Measurements from ENCODE around the gene BAZ1B. TPM values are rescaled to one million over a fixed set of nuclear protein-coding genes. Genes with fewer than 3 reads are reported as not detected.
A peak's percentile ranks its signal among the peaks of the same experiment; 100 is the strongest.

The BAZ1B gene
- total RNA-seq, 4 donors from 2014 or later, result 18.8 to 40.4 (median 27.4) TPM

DNA sequence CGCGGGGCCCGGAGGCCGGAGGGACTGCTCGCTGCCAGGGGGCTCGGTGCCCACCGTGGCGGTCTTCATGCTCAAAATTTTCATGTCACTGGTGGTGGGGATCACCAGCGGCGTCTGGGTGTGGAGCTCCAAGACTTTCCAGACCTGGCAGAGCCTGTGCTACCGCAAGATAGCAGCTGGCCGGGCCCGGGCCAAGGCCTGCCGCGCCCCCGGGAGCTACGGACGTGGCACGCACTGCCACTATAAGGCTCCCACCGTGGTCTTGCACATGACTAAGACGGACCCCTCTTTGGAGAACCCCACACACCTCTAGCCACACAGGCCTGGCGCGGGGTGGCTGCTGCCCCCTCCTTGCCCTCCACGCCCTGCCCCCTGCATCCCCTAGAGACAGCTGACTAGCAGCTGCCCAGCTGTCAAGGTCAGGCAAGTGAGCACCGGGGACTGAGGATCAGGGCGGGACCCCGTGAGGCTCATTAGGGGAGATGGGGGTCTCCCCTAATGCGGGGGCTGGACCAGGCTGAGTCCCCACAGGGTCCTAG is 86.6 kb downstream of the BAZ1B start:
- no peak overlapping the region for H3K27ac ChIP-seq

DNA sequence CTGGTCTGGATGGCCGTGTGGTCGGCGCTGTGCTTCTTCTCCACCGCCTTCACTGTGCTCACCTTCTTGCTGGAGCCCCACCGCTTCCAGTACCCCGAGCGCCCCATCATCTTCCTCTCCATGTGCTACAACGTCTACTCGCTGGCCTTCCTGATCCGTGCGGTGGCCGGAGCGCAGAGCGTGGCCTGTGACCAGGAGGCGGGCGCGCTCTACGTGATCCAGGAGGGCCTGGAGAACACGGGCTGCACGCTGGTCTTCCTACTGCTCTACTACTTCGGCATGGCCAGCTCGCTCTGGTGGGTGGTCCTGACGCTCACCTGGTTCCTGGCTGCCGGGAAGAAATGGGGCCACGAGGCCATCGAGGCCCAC is 87.4 kb downstream of the BAZ1B start:
- peaks cover 0 to 47% (median 0%) of the 10 kb centered on the region in 4 donors for H3K27me3 ChIP-seq
- H3K4me3 ChIP-seq, result no peak overlapping the region
- H3K27ac ChIP-seq, result no peak overlapping the region
- peaks cover 0 to 6% (median 0%) of the 10 kb centered on the region in 3 donors for H3K9me3 ChIP-seq
- H3K36me3 ChIP-seq, result peaks cover 0 to 10% (median 0%) of the 10 kb centered on the region in 3 donors
- no peak for TF ChIP-seq POLR2A (IDR thresholded peaks at IDR 0.05)
- TF ChIP-seq, protein P1, sequence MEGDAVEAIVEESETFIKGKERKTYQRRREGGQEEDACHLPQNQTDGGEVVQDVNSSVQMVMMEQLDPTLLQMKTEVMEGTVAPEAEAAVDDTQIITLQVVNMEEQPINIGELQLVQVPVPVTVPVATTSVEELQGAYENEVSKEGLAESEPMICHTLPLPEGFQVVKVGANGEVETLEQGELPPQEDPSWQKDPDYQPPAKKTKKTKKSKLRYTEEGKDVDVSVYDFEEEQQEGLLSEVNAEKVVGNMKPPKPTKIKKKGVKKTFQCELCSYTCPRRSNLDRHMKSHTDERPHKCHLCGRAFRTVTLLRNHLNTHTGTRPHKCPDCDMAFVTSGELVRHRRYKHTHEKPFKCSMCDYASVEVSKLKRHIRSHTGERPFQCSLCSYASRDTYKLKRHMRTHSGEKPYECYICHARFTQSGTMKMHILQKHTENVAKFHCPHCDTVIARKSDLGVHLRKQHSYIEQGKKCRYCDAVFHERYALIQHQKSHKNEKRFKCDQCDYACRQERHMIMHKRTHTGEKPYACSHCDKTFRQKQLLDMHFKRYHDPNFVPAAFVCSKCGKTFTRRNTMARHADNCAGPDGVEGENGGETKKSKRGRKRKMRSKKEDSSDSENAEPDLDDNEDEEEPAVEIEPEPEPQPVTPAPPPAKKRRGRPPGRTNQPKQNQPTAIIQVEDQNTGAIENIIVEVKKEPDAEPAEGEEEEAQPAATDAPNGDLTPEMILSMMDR (IDR thresholded peaks at IDR 0.05), result no peak
- peaks cover 0 to 28% (median 0%) of the 10 kb centered on the region in 3 donors for H3K4me1 ChIP-seq
- 75 to 98% methylated on average over 4 to 13 of the region's 26 CpGs for WGBS, 2 donors
- intact Hi-C loops (cut with DNase I), result loop anchor here (10.0 kb wide), 1 partner anchor 110 kb away; the partner anchor contains the start of genes FKBP6 and TRIM50
- DNase-seq, result no peak

More for the DNA sequence above, 86.6 kb downstream of the BAZ1B start:
- DNase-seq, result no peak
- H3K9me3 ChIP-seq, result peaks cover 0 to 6% (median 0%) of the 10 kb centered on the region in 3 donors
- H3K4me1 ChIP-seq, result peaks cover 0 to 28% (median 0%) of the 10 kb centered on the region in 3 donors
- intact Hi-C loops (cut with DNase I), result loop anchor here (10.0 kb wide), 1 partner anchor 111 kb away; the partner anchor contains the start of genes FKBP6 and TRIM50
- peaks cover 0 to 47% (median 0%) of the 10 kb centered on the region in 4 donors for H3K27me3 ChIP-seq
- no peak overlapping the region for H3K4me3 ChIP-seq
- TF ChIP-seq POLR2A (IDR thresholded peaks at IDR 0.05), result no peak
- TF ChIP-seq, protein P1 (IDR thresholded peaks at IDR 0.05), result no peak
- H3K36me3 ChIP-seq, result peaks cover 0 to 19% (median 1%) of the 10 kb centered on the region in 3 donors
- WGBS, 2 donors, result 50 to 66% methylated on average over 2 to 12 of the region's 28 CpGs

DNA sequence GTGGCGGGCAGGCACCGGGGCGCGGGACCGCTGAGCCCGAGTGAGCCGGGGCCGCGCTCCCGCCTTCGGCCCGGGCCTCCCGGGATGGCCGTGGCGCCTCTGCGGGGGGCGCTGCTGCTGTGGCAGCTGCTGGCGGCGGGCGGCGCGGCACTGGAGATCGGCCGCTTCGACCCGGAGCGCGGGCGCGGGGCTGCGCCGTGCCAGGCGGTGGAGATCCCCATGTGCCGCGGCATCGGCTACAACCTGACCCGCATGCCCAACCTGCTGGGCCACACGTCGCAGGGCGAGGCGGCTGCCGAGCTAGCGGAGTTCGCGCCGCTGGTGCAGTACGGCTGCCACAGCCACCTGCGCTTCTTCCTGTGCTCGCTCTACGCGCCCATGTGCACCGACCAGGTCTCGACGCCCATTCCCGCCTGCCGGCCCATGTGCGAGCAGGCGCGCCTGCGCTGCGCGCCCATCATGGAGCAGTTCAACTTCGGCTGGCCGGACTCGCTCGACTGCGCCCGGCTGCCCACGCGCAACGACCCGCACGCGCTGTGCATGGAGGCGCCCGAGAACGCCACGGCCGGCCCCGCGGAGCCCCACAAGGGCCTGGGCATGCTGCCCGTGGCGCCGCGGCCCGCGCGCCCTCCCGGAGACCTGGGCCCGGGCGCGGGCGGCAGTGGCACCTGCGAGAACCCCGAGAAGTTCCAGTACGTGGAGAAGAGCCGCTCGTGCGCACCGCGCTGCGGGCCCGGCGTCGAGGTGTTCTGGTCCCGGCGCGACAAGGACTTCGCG is 88.0 kb downstream of the BAZ1B start:
- peaks cover 0 to 5% (median 0%) of the 10 kb centered on the region in 3 donors for H3K36me3 ChIP-seq
- peaks cover 0 to 6% (median 0%) of the 10 kb centered on the region in 3 donors for H3K9me3 ChIP-seq
- intact Hi-C loops (cut with DNase I), result loop anchor here (10.0 kb wide), 1 partner anchor 109 kb away; the partner anchor contains the start of genes FKBP6 and TRIM50
- no peak for TF ChIP-seq POLR2A (IDR thresholded peaks at IDR 0.05)
- TF ChIP-seq, protein P1 (IDR thresholded peaks at IDR 0.05), result no peak
- H3K27ac ChIP-seq, result peak overlapping the region in 1 of 4 donors; percentile 39
- 100% methylated on average over 3 of the region's 110 CpGs; no CpG with 5 or more reads in 1 of the 2 donors for WGBS, 2 donors
- no peak for DNase-seq
- peaks cover 0 to 51% (median 0%) of the 10 kb centered on the region in 4 donors for H3K27me3 ChIP-seq
- peaks cover 0 to 28% (median 0%) of the 10 kb centered on the region in 3 donors for H3K4me1 ChIP-seq
- peak overlapping the region; percentile 33 to 67 (median 47) for H3K4me3 ChIP-seq

DNA sequence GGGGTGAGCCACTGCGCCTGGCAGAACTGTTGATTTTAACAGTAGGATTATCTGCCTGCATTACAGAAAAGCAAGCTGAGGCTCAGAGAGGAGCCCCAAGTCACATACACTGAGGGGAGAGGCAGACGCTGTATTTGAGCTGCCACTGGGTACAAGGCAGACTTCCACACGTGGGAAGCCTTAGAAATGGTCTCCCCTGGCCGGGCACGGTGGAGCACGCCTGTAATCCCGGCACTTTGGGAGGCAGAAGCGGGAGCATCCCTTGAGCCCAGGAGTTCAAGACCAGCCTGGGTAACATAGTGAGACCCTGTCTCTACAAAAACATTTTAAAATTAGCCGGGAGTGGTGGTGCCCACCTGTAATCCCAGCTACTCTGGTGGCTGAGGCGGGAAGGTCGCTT is 89.4 kb downstream of the BAZ1B start:
- WGBS, 2 donors, result 72 to 95% methylated on average over 7 to 10 of the region's 11 CpGs
- no peak overlapping the region for H3K27ac ChIP-seq
- H3K27me3 ChIP-seq, result peaks cover 0 to 60% (median 0%) of the 10 kb centered on the region in 4 donors
- no peak for TF ChIP-seq POLR2A (IDR thresholded peaks at IDR 0.05)
- TF ChIP-seq, protein P1 (IDR thresholded peaks at IDR 0.05), result no peak
- H3K4me3 ChIP-seq, result no peak overlapping the region
- H3K36me3 ChIP-seq, result no peaks in the 10 kb centered on the region
- no peak for DNase-seq
- peaks cover 0 to 19% (median 0%) of the 10 kb centered on the region in 3 donors for H3K4me1 ChIP-seq
- peaks cover 0 to 6% (median 0%) of the 10 kb centered on the region in 3 donors for H3K9me3 ChIP-seq
- intact Hi-C loops (cut with DNase I), result loop anchor here (10.0 kb wide), 1 partner anchor 108 kb away; the partner anchor contains the start of genes FKBP6 and TRIM50

Measured in esophagus squamous epithelium (tissue), 5 donors.